HCT116 (cell line): Measurements from ENCODE around the gene NRROS. TPM values are rescaled to one million over a fixed set of nuclear protein-coding genes. Genes with fewer than 3 reads are reported as not detected.

Source experiments
- ATAC-seq: fragments of 200-7000 bp; cut with Tn5 transposase; 2 replicates; pipeline ENCODE4 v1.9.1; 2020; ENCODE audit warnings: mild to moderate bottlenecking, moderate library complexity
- BruUV-seq: library from RNA; stranded (reverse); fragments of 400-500 nt; replicated peaks from 2 replicates; lab custom pipeline; 2021; lab: Mats Ljungman, UMichigan
- CTCF ChIA-PET: fragments of 300-600 bp; sonication (Branson Sonifier 250); formaldehyde crosslinking; loops from one replicate; lab custom pipeline; 2021; ENCODE audit warnings: antibody characterized with exemption; lab: Charles Lee
- POLR2A ChIA-PET: fragments of 300-600, 350-600 bp; sonication (Branson Sonifier 250); formaldehyde crosslinking; loops from one replicate; lab custom pipeline; 2021; ENCODE audit warnings: antibody characterized with exemption; lab: Charles Lee
- RAD21 ChIA-PET, 2 experiments: fragments of 300-600 bp; sonication (Branson Sonifier 250); formaldehyde crosslinking; loops; one replicate each; lab custom pipeline; 2023; ENCODE audit warnings: low total read pairs in 2 of 2; ENCODE audit not compliant: uncharacterized antibody in 2 of 2, unreplicated experiment in 2 of 2, low non-redundant PET in 1 of 2; lab: Charles Lee
- DNase-seq: peaks from one replicate; pipeline ENCODE4 v3.0.0-alpha.2; 2010; ENCODE audit warnings: low read depth, low spot score
- H2AFZ ChIP-seq: fragments of 200-600 bp; shearing (Covaris generic), sonication (generic); 2 replicates; pipeline ENCODE4 v1.6.1; 2017; ENCODE audit warnings: low read depth, mixed run types, mixed read lengths, antibody characterized with exemption, low read length; ENCODE audit not compliant: poor library complexity, severe bottlenecking
- H3K27ac ChIP-seq: 2 replicates; pipeline ENCODE4 v1.5.1; 2012; ENCODE audit warnings: low read depth, low read length
- H3K27me3 ChIP-seq: fragments of 200-600 bp; sonication (generic); 2 replicates; pipeline ENCODE4 v1.6.1; 2016; ENCODE audit warnings: mixed run types, low read length, mixed read lengths; ENCODE audit not compliant: insufficient read depth
- H3K36me3 ChIP-seq, 2 experiments: fragments of 200-500 bp in 1 of 2; fragments of 200-600 bp in 1 of 2; sonication (Bioruptor generic) in 1 of 2; sonication (generic) in 1 of 2; 2 replicates each; pipeline versions ENCODE4 v1.5.1 to v1.6.1; 2014 to 2016; ENCODE audit warnings: low read length in 2 of 2, inconsistent platforms in 1 of 2, mixed read lengths in 1 of 2, mixed run types in 1 of 2; ENCODE audit not compliant: insufficient read depth in 2 of 2, control insufficient read depth in 1 of 2
- H3K4me1 ChIP-seq, 2 experiments: fragments of 200-600 bp in 1 of 2; sonication (generic) in 1 of 2; 2 replicates each; pipeline versions ENCODE4 v1.5.1 to v1.6.1; 2012 to 2017; ENCODE audit warnings: low read length in 2 of 2, inconsistent platforms in 1 of 2, mild to moderate bottlenecking in 1 of 2, mixed read lengths in 1 of 2, mixed run types in 1 of 2, moderate library complexity in 1 of 2; ENCODE audit not compliant: insufficient read depth in 2 of 2, control insufficient read depth in 1 of 2
- H3K4me2 ChIP-seq: fragments of 200-600 bp; sonication (generic); 2 replicates; pipeline ENCODE4 v1.6.1; 2017; ENCODE audit warnings: mixed run types, low read length, mixed read lengths
- H3K4me3 ChIP-seq, 2 experiments: fragments of 200-600 bp in 1 of 2; sonication (generic) in 1 of 2; replicated peaks in 1 of 2; 2 replicates each; pipeline ENCODE4 v1.5.1; 2011 to 2016; ENCODE audit warnings: low read length in 2 of 2, control low read depth in 1 of 2, low read depth in 1 of 2, mild to moderate bottlenecking in 1 of 2, mixed read lengths in 1 of 2, mixed run types in 1 of 2
- H3K79me2 ChIP-seq: fragments of 200-600 bp; sonication (generic); 2 replicates; pipeline ENCODE4 v1.6.1; 2017; ENCODE audit warnings: mild to moderate bottlenecking, mixed run types, low read length, moderate library complexity, mixed read lengths; ENCODE audit not compliant: insufficient read depth
- H3K9ac ChIP-seq: fragments of 200-600 bp; sonication (generic); 2 replicates; pipeline ENCODE4 v1.6.1; 2016; ENCODE audit warnings: low read length, mixed read lengths
- H3K9me2 ChIP-seq: fragments of 200-600 bp; sonication (generic), shearing (Covaris generic); 2 replicates; pipeline ENCODE4 v1.6.1; 2017; ENCODE audit warnings: mixed run types, mild to moderate bottlenecking, moderate library complexity; ENCODE audit not compliant: insufficient read depth
- H3K9me3 ChIP-seq, 2 experiments: fragments of 200-500 bp in 1 of 2; fragments of 200-600 bp in 1 of 2; sonication (Bioruptor generic) in 1 of 2; sonication (generic) in 1 of 2; 2 replicates each; pipeline ENCODE4 v1.6.1; 2014 to 2017; ENCODE audit warnings: low read length in 2 of 2, mixed read lengths in 2 of 2, inconsistent platforms in 1 of 2, low read depth in 1 of 2, mild to moderate bottlenecking in 1 of 2, mixed run types in 1 of 2, moderate library complexity in 1 of 2; ENCODE audit not compliant: control insufficient read depth in 1 of 2, insufficient read depth in 1 of 2
- H4K20me1 ChIP-seq: fragments of 200-600 bp; sonication (generic), shearing (Covaris generic); 2 replicates; pipeline ENCODE4 v1.6.1; 2017; ENCODE audit warnings: mixed run types, mild to moderate bottlenecking, moderate library complexity; ENCODE audit not compliant: insufficient read depth
- CBX3 ChIP-seq: IDR thresholded peaks from 2 replicates; pipeline ENCODE4 v1.6.1; 2012; ENCODE audit warnings: low read depth
- EGR1 ChIP-seq: IDR thresholded peaks from 2 replicates; pipeline ENCODE4 v1.6.1; 2012; ENCODE audit warnings: low read depth
- ELF1 ChIP-seq: IDR thresholded peaks from 2 replicates; pipeline ENCODE4 v1.6.1; 2012; ENCODE audit warnings: low read depth, borderline replicate concordance
- EZH2 ChIP-seq: fragments of 200-600 bp; sonication (generic); IDR thresholded peaks from 2 replicates; pipeline ENCODE4 v1.6.1; 2017; ENCODE audit warnings: antibody characterized with exemption, mixed run types
- EZH2phosphoT487 ChIP-seq: fragments of 200-600 bp; IDR thresholded peaks from 2 replicates; pipeline ENCODE4 v1.6.1; 2018; ENCODE audit warnings: antibody characterized with exemption, borderline replicate concordance
- FOSL1 ChIP-seq: IDR thresholded peaks from 2 replicates; pipeline ENCODE4 v1.6.1; 2012; ENCODE audit warnings: low read depth
- JUND ChIP-seq: IDR thresholded peaks from 2 replicates; pipeline ENCODE4 v1.6.1; 2012
- POLR2A ChIP-seq: IDR thresholded peaks from 2 replicates; pipeline ENCODE4 v1.7.0; 2011; ENCODE audit warnings: borderline replicate concordance; ENCODE audit not compliant: insufficient read depth, insufficient read length; ENCODE audit errors: extremely low read depth
- RAD21 ChIP-seq: IDR thresholded peaks from 2 replicates; pipeline ENCODE4 v1.6.1; 2012; ENCODE audit warnings: low read depth, mild to moderate bottlenecking
- REST ChIP-seq: IDR thresholded peaks from 2 replicates; pipeline ENCODE4 v1.6.1; 2012; ENCODE audit warnings: low read depth
- SIN3A ChIP-seq: IDR thresholded peaks from 2 replicates; pipeline ENCODE4 v1.6.1; 2012; ENCODE audit warnings: low read depth
- SP1 ChIP-seq: IDR thresholded peaks from 2 replicates; pipeline ENCODE4 v1.6.1; 2012; ENCODE audit warnings: low read depth
- SRF ChIP-seq: IDR thresholded peaks from 2 replicates; pipeline ENCODE4 v1.6.1; 2012; ENCODE audit warnings: low read depth
- TCF7L2 ChIP-seq: IDR thresholded peaks from 2 replicates; pipeline ENCODE4 v1.7.0; 2011; ENCODE audit warnings: borderline replicate concordance, inconsistent platforms; ENCODE audit not compliant: insufficient read depth, insufficient read length; ENCODE audit errors: extremely low read depth
- ZBTB33 ChIP-seq: IDR thresholded peaks from 2 replicates; pipeline ENCODE4 v1.6.1; 2011; ENCODE audit warnings: mild to moderate bottlenecking, low read length, moderate library complexity; ENCODE audit not compliant: insufficient replicate concordance; ENCODE audit errors: extremely low read depth
- ZFX ChIP-seq: fragments of 450-650 bp; IDR thresholded peaks from 2 replicates; pipeline ENCODE4 v1.6.1; 2017
- ZNF274 ChIP-seq: fragments of 200-500 bp; sonication (Bioruptor generic); IDR thresholded peaks from 2 replicates; pipeline ENCODE4 v1.6.1; 2014; ENCODE audit warnings: mild to moderate bottlenecking, low read depth, low read length, inconsistent platforms
- intact Hi-C: fragments of 100-400 bp; cut with micrococcal nuclease; formaldehyde crosslinking; loops from 2 replicates; pipeline ENCODE4 v1.10.0; 2022
- total RNA-seq: library from RNA; stranded (reverse); gene quantifications from one replicate; pipeline ENCODE4 v1.2.1, GENCODE V29; 2021; ENCODE audit not compliant: unreplicated experiment
- TF ChIP-seq, protein P1 (sequence below): IDR thresholded peaks from 2 replicates; pipeline ENCODE4 v1.6.1; 2012
- TF ChIP-seq, protein P2 (sequence below): IDR thresholded peaks from 2 replicates; pipeline ENCODE4 v1.6.1; 2012
- TF ChIP-seq, protein P3 (sequence below), 3 experiments: fragments of 200-600 bp in 1 of 3; sonication (generic) in 1 of 3; IDR thresholded peaks in 2 of 3; conservative IDR thresholded peaks in 1 of 3; 2 replicates each; pipeline ENCODE4 v1.5.1; 2012 to 2017; ENCODE audit warnings: low read depth in 2 of 3, low read length in 2 of 3, antibody characterized with exemption in 1 of 3, borderline replicate concordance in 1 of 3, control low read depth in 1 of 3, mild to moderate bottlenecking in 1 of 3, mixed read lengths in 1 of 3, mixed run types in 1 of 3, moderate library complexity in 1 of 3; ENCODE audit not compliant: insufficient read depth in 1 of 3

NRROS gene
- total RNA-seq, 1 experiment from 2014 or later = 0.12 TPM

DNA sequence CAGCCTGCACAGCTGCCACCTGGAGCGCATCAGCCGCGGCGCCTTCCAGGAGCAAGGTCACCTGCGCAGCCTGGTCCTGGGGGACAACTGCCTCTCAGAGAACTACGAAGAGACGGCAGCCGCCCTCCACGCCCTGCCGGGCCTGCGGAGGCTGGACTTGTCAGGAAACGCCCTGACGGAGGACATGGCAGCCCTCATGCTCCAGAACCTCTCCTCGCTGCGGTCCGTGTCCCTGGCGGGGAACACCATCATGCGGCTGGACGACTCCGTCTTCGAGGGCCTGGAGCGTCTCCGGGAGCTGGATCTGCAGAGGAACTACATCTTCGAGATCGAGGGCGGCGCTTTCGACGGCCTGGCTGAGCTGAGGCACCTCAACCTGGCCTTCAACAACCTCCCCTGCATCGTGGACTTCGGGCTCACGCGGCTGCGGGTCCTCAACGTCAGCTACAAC is 20.4 kb downstream of the NRROS start:
- H3K79me2 ChIP-seq = no peaks in the 10 kb centered on the region
- H3K4me3 ChIP-seq = no peak overlapping the region
- H3K27me3 ChIP-seq = no peaks in the 10 kb centered on the region
- H3K4me2 ChIP-seq = no peak overlapping the region
- H3K4me1 ChIP-seq = no peaks in the 10 kb centered on the region
- intact Hi-C loops = no loop called here
- BruUV-seq = no TSS peak
- H2AFZ ChIP-seq = no peak overlapping the region
- POLR2A ChIA-PET = no interaction called here
- no peaks in the 10 kb centered on the region for H3K9me2 ChIP-seq
- no peak for ATAC-seq
- no peaks in the 10 kb centered on the region for H4K20me1 ChIP-seq
- RAD21 ChIA-PET = no interaction called here
- no peak overlapping the region for H3K9ac ChIP-seq
- TF ChIP-seq REST (no peak), ZBTB33 (no peak), ZFX (no peak), EZH2phosphoT487 (no peak), EGR1 (no peak), FOSL1 (no peak), ELF1 (no peak), JUND (no peak), SP1 (no peak), ZNF274 (no peak), SRF (no peak), TCF7L2 (no peak), POLR2A (no peak), CBX3 (no peak), RAD21 (no peak), EZH2 (no peak), SIN3A (no peak)
- TF ChIP-seq, protein P1, sequence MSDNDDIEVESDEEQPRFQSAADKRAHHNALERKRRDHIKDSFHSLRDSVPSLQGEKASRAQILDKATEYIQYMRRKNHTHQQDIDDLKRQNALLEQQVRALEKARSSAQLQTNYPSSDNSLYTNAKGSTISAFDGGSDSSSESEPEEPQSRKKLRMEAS = no peak
- TF ChIP-seq, protein P2, sequence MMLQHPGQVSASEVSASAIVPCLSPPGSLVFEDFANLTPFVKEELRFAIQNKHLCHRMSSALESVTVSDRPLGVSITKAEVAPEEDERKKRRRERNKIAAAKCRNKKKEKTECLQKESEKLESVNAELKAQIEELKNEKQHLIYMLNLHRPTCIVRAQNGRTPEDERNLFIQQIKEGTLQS = no peak
- TF ChIP-seq, protein P3, sequence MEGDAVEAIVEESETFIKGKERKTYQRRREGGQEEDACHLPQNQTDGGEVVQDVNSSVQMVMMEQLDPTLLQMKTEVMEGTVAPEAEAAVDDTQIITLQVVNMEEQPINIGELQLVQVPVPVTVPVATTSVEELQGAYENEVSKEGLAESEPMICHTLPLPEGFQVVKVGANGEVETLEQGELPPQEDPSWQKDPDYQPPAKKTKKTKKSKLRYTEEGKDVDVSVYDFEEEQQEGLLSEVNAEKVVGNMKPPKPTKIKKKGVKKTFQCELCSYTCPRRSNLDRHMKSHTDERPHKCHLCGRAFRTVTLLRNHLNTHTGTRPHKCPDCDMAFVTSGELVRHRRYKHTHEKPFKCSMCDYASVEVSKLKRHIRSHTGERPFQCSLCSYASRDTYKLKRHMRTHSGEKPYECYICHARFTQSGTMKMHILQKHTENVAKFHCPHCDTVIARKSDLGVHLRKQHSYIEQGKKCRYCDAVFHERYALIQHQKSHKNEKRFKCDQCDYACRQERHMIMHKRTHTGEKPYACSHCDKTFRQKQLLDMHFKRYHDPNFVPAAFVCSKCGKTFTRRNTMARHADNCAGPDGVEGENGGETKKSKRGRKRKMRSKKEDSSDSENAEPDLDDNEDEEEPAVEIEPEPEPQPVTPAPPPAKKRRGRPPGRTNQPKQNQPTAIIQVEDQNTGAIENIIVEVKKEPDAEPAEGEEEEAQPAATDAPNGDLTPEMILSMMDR (IDR thresholded peaks at IDR 0.05 in 2 of 3, conservative IDR thresholded peaks at IDR 0.05 in 1 of 3; ENCODE audit: borderline replicate concordance in 1 of 3, insufficient read depth in 1 of 3, low read depth in 2 of 3, low read length in 2 of 3) = no peak
- H3K27ac ChIP-seq = no peak overlapping the region
- CTCF ChIA-PET = no interaction called here
- no peaks in the 10 kb centered on the region for H3K36me3 ChIP-seq
- H3K9me3 ChIP-seq = no peaks in the 10 kb centered on the region
- DNase-seq = no peak
